ENCODE measurements around the gene CLDN22. TPM values are rescaled to one million over a fixed set of nuclear protein-coding genes. Genes with fewer than 3 reads are reported as not detected.

CLDN22 gene
- total and polyA plus RNA-seq, 2 of the 8 experiments (the other 6 are each of a cell fraction or from before 2014, with no cell fraction given) = not detected

DNA sequence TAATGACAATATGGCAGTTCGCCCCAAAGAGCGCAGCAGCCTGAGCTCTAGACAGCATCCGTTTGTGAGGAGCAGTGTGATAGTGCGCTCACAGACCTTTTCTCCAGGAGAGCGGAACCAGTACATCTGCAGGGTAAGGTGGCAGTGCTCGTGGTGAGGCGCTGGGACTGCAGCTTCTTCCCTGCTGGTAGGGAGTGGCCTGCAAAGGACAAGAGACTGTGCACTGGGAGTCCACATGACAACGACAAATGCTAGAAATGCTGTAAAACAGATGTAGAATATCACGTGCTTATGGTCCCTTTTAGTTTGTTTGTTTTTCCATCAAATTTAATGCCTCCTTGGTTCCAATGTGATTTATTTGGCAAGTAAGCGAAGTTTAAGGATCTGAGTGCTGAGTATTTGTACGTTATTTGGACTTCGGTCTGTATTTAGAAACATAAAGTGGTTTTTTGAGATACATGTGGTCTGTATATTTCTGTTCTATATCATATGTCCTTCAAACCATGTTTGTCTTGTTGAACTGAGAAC lies 35.8 kb downstream of the CLDN22 start (continued):
- TF ChIP-seq EGR1 (IDR thresholded peaks at IDR 0.05; ENCODE audit: borderline replicate concordance, low read depth, low read length) (no peak), BACH1 (IDR thresholded peaks at IDR 0.05; ENCODE audit: low read length) (no peak)
- TF ChIP-seq, protein P1, sequence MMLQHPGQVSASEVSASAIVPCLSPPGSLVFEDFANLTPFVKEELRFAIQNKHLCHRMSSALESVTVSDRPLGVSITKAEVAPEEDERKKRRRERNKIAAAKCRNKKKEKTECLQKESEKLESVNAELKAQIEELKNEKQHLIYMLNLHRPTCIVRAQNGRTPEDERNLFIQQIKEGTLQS (IDR thresholded peaks at IDR 0.05; ENCODE audit: insufficient read depth, low read depth, low read length) = no peak
- TF ChIP-seq, protein P2, sequence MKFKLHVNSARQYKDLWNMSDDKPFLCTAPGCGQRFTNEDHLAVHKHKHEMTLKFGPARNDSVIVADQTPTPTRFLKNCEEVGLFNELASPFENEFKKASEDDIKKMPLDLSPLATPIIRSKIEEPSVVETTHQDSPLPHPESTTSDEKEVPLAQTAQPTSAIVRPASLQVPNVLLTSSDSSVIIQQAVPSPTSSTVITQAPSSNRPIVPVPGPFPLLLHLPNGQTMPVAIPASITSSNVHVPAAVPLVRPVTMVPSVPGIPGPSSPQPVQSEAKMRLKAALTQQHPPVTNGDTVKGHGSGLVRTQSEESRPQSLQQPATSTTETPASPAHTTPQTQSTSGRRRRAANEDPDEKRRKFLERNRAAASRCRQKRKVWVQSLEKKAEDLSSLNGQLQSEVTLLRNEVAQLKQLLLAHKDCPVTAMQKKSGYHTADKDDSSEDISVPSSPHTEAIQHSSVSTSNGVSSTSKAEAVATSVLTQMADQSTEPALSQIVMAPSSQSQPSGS (IDR thresholded peaks at IDR 0.05; ENCODE audit: low read length) = no peak

All from H1 (cell line).